ENCODE data around the gene EIF2S1. TPM values are rescaled to one million over a fixed set of nuclear protein-coding genes. Genes with fewer than 3 reads are reported as not detected.

EIF2S1 gene
- total and polyA plus RNA-seq, 2 of the 13 experiments (the other 11 are each of a cell fraction or from before 2014, with no cell fraction given) = 49.1 to 246 TPM

- intact Hi-C loops (cut with micrococcal nuclease; ENCODE audit: unreplicated experiment) = no loop called here
- peak overlapping the region; percentile 76 for H3K4me2 ChIP-seq (ENCODE audit: low read depth, low read length)
- no peak for FAIRE-seq
- no peak for ATAC-seq
- H3K36me3 ChIP-seq (replicated peaks in 1 of 2; ENCODE audit: control insufficient read depth in 1 of 2, insufficient read depth in 2 of 2, low read length in 2 of 2) = no peaks in the 10 kb centered on the region; a peak in 2 of 5 replicates
- no peak for TF ChIP-seq POLR2A (IDR thresholded peaks at IDR 0.05; ENCODE audit: insufficient read depth in 1 of 2, low read depth in 2 of 2, low read length in 2 of 2)
- TF ChIP-seq TRIM22 (IDR thresholded peaks at IDR 0.05) = no peak
- peaks cover 45% of the 10 kb centered on the region for H3K79me2 ChIP-seq (ENCODE audit: insufficient read depth, low read length)
- no peaks in the 10 kb centered on the region for H3K9me3 ChIP-seq (ENCODE audit: low read length)
- ChIA-PET CTCF (ENCODE audit: low intra/inter-chr PET ratio, low total read pairs) (no interaction called here), POLR2A (no interaction called here)
- 73% methylated on average over 9 of the region's 9 CpGs for WGBS (ENCODE audit: low lambda C conversion rate)
- peaks cover 9% of the 10 kb centered on the region; the same call in 1 of the 2 replicates for H4K20me1 ChIP-seq (ENCODE audit: insufficient read depth, low read length)
- H2AFZ ChIP-seq (ENCODE audit: low read length) = no peak overlapping the region
- in situ Hi-C loops (cut with HindIII; ENCODE audit: extremely low pct_ligation_motif_present, low pct_unique_long_range_greater_than_20kb) = no loop called here
- H3K27ac ChIP-seq (ENCODE audit: extremely low read length, insufficient read depth, low read length) = no peak overlapping the region
- H3K4me1 ChIP-seq (ENCODE audit: insufficient read depth, low read length) = peaks cover 41% of the 10 kb centered on the region
- no peaks in the 10 kb centered on the region; a peak in 1 of 5 replicates for H3K27me3 ChIP-seq (ENCODE audit: control insufficient read depth in 1 of 2, insufficient read depth in 2 of 2, low read length in 2 of 2)
- H3K9ac ChIP-seq (ENCODE audit: insufficient read depth, low read depth, low read length) = 0 out of 2 replicates have a peak overlapping the region, but pooled peaks have one; percentile 89
- H3K4me3 ChIP-seq (replicated peaks in 1 of 3; ENCODE audit: insufficient read depth in 1 of 3, low read depth in 2 of 3, low read length in 3 of 3) = peak overlapping the region in 1 of 3 experiments; percentile 89; a peak in 2 of 6 replicates
- no peak for DNase-seq (ENCODE audit: low spot score)
- no TSS peak for BruUV-seq (replicated peaks)
Observed at GRCh38 chr14:67357969-67358354, 2.2 kb upstream of the EIF2S1 start.

GRCh38 chr14:67358924-67359774, 979 bp upstream of the EIF2S1 start:
- Histone ChIP-seq H3K4me1 (ENCODE audit: insufficient read depth, low read length) (peaks cover 43% of the 10 kb centered on the region), H3K36me3 (replicated peaks in 1 of 2; ENCODE audit: control insufficient read depth in 1 of 2, insufficient read depth in 2 of 2, low read length in 2 of 2) (peaks cover 1 to 4% of the 10 kb centered on the region in 2 experiments; a peak in 2 of 5 replicates), H4K20me1 (ENCODE audit: insufficient read depth, low read length) (peaks cover 9% of the 10 kb centered on the region; the same call in 1 of the 2 replicates), H3K27me3 (ENCODE audit: control insufficient read depth in 1 of 2, insufficient read depth in 2 of 2, low read length in 2 of 2) (no peaks in the 10 kb centered on the region; a peak in 1 of 5 replicates), H3K27ac (ENCODE audit: extremely low read length, insufficient read depth, low read length) (peak overlapping the region; percentile 64), H3K79me2 (ENCODE audit: insufficient read depth, low read length) (peaks cover 57% of the 10 kb centered on the region), H2AFZ (ENCODE audit: low read length) (no peak overlapping the region), H3K4me3 (replicated peaks in 1 of 3; ENCODE audit: insufficient read depth in 1 of 3, low read depth in 2 of 3, low read length in 3 of 3) (peak overlapping the region; percentile 80 to 93 (median 89)), H3K9ac (ENCODE audit: insufficient read depth, low read depth, low read length) (peak overlapping the region; percentile 89), H3K4me2 (ENCODE audit: low read depth, low read length) (peak overlapping the region; percentile 76), H3K9me3 (ENCODE audit: low read length) (no peaks in the 10 kb centered on the region)
- in situ Hi-C loops (cut with HindIII; ENCODE audit: extremely low pct_ligation_motif_present, low pct_unique_long_range_greater_than_20kb) (no loop called here), intact Hi-C loops (cut with micrococcal nuclease; ENCODE audit: unreplicated experiment) (no loop called here)
- 3% methylated on average over 24 of the region's 38 CpGs for WGBS (ENCODE audit: low lambda C conversion rate)
- BruUV-seq (replicated peaks) = TSS peak; percentile 66
- FAIRE-seq (no peak), DNase-seq (ENCODE audit: low spot score) (peak; percentile 3), ATAC-seq (peak; percentile 23)
- CTCF ChIA-PET (ENCODE audit: low intra/inter-chr PET ratio, low total read pairs) = no interaction called here
- POLR2A ChIA-PET = interaction anchor here (0.8 to 1.2 kb wide), 5 partner anchors 19 to 457 kb away, joined by 3 to 8 read pairs (median 3); partner anchors contain the start of genes PALS1, RDH11 and ZFYVE26
- TF ChIP-seq NFKBIZ (CRISPR knock-in tag; IDR thresholded peaks at IDR 0.05) (0 out of 2 replicates have a peak, but pooled peaks have one; percentile 18), POLR2AphosphoS5 (IDR thresholded peaks at IDR 0.05; ENCODE audit: low read depth, low read length) (peak; percentile 77; the same call in 1 of the 2 replicates), ZSCAN25 (CRISPR knock-in tag; IDR thresholded peaks at IDR 0.05) (0 out of 2 replicates have a peak, but pooled peaks have one; percentile 15), BORCS8-MEF2B (CRISPR knock-in tag; IDR thresholded peaks at IDR 0.05) (no peak), ZSCAN29 (CRISPR knock-in tag; conservative IDR thresholded peaks at IDR 0.05) (no peak), PREB (CRISPR knock-in tag; IDR thresholded peaks at IDR 0.05) (no peak)
- TF ChIP-seq, protein P1, sequence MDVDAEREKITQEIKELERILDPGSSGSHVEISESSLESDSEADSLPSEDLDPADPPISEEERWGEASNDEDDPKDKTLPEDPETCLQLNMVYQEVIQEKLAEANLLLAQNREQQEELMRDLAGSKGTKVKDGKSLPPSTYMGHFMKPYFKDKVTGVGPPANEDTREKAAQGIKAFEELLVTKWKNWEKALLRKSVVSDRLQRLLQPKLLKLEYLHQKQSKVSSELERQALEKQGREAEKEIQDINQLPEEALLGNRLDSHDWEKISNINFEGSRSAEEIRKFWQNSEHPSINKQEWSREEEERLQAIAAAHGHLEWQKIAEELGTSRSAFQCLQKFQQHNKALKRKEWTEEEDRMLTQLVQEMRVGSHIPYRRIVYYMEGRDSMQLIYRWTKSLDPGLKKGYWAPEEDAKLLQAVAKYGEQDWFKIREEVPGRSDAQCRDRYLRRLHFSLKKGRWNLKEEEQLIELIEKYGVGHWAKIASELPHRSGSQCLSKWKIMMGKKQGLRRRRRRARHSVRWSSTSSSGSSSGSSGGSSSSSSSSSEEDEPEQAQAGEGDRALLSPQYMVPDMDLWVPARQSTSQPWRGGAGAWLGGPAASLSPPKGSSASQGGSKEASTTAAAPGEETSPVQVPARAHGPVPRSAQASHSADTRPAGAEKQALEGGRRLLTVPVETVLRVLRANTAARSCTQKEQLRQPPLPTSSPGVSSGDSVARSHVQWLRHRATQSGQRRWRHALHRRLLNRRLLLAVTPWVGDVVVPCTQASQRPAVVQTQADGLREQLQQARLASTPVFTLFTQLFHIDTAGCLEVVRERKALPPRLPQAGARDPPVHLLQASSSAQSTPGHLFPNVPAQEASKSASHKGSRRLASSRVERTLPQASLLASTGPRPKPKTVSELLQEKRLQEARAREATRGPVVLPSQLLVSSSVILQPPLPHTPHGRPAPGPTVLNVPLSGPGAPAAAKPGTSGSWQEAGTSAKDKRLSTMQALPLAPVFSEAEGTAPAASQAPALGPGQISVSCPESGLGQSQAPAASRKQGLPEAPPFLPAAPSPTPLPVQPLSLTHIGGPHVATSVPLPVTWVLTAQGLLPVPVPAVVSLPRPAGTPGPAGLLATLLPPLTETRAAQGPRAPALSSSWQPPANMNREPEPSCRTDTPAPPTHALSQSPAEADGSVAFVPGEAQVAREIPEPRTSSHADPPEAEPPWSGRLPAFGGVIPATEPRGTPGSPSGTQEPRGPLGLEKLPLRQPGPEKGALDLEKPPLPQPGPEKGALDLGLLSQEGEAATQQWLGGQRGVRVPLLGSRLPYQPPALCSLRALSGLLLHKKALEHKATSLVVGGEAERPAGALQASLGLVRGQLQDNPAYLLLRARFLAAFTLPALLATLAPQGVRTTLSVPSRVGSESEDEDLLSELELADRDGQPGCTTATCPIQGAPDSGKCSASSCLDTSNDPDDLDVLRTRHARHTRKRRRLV (CRISPR knock-in tag; IDR thresholded peaks at IDR 0.05) = no peak
